Measurements from ENCODE around the gene TRMT61A.
"Not testable (repeated sequence)": the region's sequence is repeated elsewhere in the genome, so short reads cannot be mapped to it uniquely, and the experiment has no call there.

Gene TRMT61A

DNA sequence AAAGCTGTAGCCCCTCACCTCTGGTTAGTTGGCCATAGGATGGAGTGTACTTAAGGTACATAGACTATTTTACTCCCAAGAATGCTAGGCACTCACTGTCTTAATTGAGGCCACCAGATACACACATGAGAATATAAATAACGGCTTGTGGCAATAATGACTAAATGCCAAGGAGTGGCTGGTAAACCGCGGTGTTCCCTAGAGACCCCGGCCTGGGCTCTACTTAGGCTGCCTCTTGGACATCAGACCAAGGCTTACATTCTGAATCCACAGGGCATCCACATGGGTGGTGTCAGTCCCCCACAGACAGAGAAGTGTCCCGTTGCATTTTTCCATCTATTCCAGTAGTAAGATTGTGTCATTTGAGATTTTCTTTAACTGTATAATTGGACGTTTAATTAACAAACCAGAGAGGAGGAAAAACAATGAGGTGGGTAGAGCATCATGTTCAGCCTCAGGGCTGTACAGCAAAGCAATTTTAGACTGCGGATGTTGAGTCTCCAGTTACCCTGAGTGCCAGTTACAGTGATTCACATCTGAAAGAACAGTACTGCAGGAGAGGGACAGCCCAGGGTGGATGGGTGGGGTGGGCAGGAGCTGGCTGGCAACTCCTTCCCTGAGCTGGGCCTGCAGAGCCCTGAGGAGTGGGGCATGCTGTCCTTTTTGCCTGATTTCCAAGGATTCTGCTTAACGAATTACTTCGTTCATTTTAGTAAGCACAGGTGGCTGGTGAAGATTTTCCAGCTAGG lies 26.9 kb upstream of the TRMT61A start:
- peaks cover 44% of the 10 kb centered on the region for H3K36me3 Mint-ChIP-seq (ENCODE audit: low read depth)
- H3K27me3 Mint-ChIP-seq = no peaks in the 10 kb centered on the region
- no peak overlapping the region for H3K27ac Mint-ChIP-seq
- DNase-seq (no peak), ATAC-seq (no peak)
- H3K4me3 Mint-ChIP-seq = no peak overlapping the region
- no peaks in the 10 kb centered on the region for H3K4me1 Mint-ChIP-seq
- H3K9me3 Mint-ChIP-seq = no peaks in the 10 kb centered on the region

DNA sequence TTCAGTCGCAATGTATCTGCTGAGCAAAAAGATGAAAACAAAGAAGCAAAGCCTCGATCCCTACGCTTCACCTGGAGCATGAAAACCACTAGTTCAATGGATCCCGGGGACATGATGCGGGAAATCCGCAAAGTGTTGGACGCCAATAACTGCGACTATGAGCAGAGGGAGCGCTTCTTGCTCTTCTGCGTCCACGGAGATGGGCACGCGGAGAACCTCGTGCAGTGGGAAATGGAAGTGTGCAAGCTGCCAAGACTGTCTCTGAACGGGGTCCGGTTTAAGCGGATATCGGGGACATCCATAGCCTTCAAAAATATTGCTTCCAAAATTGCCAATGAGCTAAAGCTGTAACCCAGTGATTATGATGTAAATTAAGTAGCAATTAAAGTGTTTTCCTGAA lies 26.1 kb upstream of the TRMT61A start:
- H3K9me3 Mint-ChIP-seq = no peaks in the 10 kb centered on the region
- H3K27ac Mint-ChIP-seq = no peak overlapping the region
- peaks cover 44% of the 10 kb centered on the region for H3K36me3 Mint-ChIP-seq (ENCODE audit: low read depth)
- ATAC-seq (no peak), DNase-seq (no peak)
- no peak overlapping the region for H3K4me3 Mint-ChIP-seq
- H3K27me3 Mint-ChIP-seq = no peaks in the 10 kb centered on the region
- H3K4me1 Mint-ChIP-seq = no peaks in the 10 kb centered on the region

DNA sequence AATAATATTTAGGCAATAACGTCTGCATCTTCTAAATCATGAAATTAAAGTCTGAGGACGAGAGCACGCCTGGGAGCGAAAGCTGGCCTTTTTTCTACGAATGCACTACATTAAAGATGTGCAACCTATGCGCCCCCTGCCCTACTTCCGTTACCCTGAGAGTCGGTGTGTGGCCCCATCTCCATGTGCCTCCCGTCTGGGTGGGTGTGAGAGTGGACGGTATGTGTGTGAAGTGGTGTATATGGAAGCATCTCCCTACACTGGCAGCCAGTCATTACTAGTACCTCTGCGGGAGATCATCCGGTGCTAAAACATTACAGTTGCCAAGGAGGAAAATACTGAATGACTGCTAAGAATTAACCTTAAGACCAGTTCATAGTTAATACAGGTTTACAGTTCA lies 25.7 kb upstream of the TRMT61A start:
- H3K27me3 Mint-ChIP-seq = no peaks in the 10 kb centered on the region
- H3K4me3 Mint-ChIP-seq = no peak overlapping the region
- H3K27ac Mint-ChIP-seq = no peak overlapping the region
- ATAC-seq = no peak
- no peak for DNase-seq
- H3K4me1 Mint-ChIP-seq = no peaks in the 10 kb centered on the region
- no peaks in the 10 kb centered on the region for H3K9me3 Mint-ChIP-seq
- H3K36me3 Mint-ChIP-seq (ENCODE audit: low read depth) = peaks cover 44% of the 10 kb centered on the region

DNA sequence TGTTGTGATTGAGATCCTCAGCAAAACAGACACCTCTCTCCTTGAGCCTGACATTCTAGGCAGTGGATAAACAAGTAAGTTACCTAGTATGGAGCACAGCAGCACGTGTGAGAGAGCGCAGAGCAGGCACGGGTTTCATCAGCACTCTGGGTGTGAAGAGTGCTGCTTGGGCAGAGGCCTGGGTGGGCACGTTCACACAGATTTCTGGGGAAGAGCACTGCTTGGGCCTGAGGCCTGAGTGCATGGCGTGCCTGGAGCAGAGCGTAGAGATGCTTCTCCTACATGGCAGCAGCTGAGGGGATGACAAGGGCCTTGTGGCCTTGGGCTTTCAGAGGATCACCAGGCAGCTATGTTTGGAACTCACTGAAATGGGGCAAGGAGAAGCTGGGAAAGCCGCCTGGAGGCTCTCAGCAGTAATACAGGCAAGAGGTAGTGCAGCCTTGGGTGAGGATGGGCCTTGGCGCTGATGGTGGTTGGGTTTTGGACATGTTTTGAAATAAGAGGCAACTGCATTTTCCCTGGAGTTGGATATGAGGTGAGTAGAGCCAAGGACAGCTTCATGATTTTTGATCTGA lies 23.9 kb upstream of the TRMT61A start:
- no peaks in the 10 kb centered on the region for H3K27me3 Mint-ChIP-seq
- no peak overlapping the region for H3K27ac Mint-ChIP-seq
- ATAC-seq (no peak), DNase-seq (no peak)
- H3K36me3 Mint-ChIP-seq (ENCODE audit: low read depth) = peaks cover 47% of the 10 kb centered on the region
- no peaks in the 10 kb centered on the region for H3K4me1 Mint-ChIP-seq
- H3K9me3 Mint-ChIP-seq = no peaks in the 10 kb centered on the region
- H3K4me3 Mint-ChIP-seq = no peak overlapping the region

DNA sequence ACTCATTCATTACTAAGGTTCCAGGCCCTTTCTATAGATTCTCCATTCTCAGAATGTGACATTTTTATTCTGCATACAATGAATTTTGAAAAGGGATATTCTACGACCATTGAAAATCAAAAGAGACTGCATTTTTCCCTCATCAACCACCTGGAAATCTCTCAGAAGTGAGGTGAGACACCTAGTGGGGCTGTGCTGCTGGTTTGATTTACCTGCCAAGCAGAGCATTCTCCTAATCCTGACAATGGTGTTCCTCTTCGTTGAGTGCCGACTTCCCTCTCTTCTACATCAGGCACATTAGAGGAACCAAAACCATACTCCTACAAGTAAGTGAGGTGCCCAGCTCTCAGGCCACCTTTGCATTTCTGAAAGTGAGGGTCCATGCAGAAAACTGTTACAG lies 21.2 kb upstream of the TRMT61A start:
- Mint-ChIP-seq H3K27me3 (no peaks in the 10 kb centered on the region), H3K27ac (no peak overlapping the region), H3K36me3 (ENCODE audit: low read depth) (peaks cover 38% of the 10 kb centered on the region), H3K9me3 (no peaks in the 10 kb centered on the region), H3K4me1 (no peaks in the 10 kb centered on the region), H3K4me3 (no peak overlapping the region)
- DNase-seq = no peak
- no peak for ATAC-seq

DNA sequence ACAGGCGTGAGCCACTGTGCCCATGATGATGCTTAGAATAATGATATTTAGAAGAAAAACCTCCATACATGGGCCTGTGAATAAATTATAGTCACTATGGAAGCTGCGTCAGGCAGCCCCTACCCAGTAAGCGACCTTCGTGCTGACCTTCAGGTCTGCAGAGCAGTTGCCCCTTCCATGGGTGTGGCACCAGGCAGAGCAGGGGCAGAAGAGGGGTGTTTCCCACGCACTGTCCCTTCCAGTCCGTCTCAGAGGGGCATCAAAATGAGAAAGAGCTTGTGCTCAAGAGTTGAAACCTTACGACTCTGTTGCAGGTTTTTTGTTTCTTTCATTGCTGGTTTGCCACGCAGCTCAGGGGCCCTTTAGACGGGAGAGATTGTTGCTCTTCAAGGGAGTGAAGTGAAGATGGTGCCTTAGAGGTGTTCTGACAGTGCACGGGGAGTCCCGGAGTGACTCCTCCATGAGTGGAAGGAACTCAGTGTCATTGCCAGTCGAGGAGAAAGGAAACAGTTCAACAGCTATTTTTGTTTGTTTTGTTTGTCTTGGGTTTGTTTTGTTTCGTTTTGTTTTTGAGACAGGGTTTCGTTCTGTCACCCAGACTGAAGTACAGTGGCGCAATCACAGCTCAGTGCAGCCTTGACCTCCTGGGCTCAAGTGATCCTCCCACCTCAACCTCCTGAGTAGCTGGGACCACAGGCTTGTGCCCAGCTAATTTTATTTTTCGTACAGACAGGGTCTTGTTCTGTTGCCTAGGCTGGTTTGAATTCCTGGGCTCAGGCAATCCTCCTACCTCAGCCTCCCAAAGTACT lies 20.3 kb upstream of the TRMT61A start:
- DNase-seq (no peak), ATAC-seq (no peak)
- no peaks in the 10 kb centered on the region for H3K9me3 Mint-ChIP-seq
- no peaks in the 10 kb centered on the region for H3K4me1 Mint-ChIP-seq
- H3K4me3 Mint-ChIP-seq = no peak overlapping the region
- no peaks in the 10 kb centered on the region for H3K27me3 Mint-ChIP-seq
- H3K27ac Mint-ChIP-seq = peak overlapping the region; percentile 41
- peaks cover 31% of the 10 kb centered on the region for H3K36me3 Mint-ChIP-seq (ENCODE audit: low read depth)

DNA sequence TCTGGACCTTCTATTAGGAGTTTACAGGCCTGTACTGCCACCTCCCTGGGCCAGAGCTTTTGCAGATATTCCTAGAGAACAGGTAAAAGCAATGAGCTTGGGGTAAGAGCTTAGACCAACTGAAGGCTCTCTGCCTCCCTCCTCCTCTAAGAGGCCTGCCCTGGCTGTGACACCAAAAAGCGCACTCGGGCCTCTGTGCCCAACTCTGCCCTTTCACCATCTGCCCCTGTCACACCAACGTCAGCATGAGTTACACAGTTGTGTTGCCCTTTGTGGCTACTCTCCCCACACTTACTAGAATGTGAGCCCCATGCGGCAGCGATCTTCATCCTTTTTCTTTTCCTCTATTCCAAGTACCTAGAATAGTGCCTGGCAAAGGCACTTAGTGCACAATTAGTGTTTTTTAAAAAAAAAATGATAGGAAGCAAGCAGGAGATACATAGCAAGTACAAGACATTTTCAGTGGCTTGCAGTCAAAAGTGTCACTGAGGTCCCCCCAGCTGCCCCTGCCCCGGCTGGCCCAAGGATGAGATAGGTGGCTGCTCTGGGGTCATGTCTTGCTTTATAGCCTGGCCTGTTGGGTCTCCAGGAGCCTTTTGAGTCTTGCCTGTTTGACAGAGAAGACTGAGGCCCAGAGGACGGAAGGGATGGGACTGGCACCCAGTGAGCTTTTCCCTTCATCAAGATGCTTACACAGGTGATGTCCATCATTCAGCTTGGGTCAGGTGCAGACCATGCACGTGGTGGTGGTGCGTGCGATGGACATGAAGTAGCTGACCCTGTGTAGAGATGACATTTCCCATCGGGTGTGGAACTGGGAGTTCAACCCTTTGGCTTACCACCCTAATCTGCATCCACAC lies 18.9 kb upstream of the TRMT61A start:
- H3K4me3 Mint-ChIP-seq = no peak overlapping the region
- ATAC-seq = no peak
- no peak for DNase-seq
- H3K27ac Mint-ChIP-seq = no peak overlapping the region
- no peaks in the 10 kb centered on the region for H3K9me3 Mint-ChIP-seq
- H3K4me1 Mint-ChIP-seq = no peaks in the 10 kb centered on the region
- no peaks in the 10 kb centered on the region for H3K27me3 Mint-ChIP-seq
- H3K36me3 Mint-ChIP-seq (ENCODE audit: low read depth) = peaks cover 22% of the 10 kb centered on the region

DNA sequence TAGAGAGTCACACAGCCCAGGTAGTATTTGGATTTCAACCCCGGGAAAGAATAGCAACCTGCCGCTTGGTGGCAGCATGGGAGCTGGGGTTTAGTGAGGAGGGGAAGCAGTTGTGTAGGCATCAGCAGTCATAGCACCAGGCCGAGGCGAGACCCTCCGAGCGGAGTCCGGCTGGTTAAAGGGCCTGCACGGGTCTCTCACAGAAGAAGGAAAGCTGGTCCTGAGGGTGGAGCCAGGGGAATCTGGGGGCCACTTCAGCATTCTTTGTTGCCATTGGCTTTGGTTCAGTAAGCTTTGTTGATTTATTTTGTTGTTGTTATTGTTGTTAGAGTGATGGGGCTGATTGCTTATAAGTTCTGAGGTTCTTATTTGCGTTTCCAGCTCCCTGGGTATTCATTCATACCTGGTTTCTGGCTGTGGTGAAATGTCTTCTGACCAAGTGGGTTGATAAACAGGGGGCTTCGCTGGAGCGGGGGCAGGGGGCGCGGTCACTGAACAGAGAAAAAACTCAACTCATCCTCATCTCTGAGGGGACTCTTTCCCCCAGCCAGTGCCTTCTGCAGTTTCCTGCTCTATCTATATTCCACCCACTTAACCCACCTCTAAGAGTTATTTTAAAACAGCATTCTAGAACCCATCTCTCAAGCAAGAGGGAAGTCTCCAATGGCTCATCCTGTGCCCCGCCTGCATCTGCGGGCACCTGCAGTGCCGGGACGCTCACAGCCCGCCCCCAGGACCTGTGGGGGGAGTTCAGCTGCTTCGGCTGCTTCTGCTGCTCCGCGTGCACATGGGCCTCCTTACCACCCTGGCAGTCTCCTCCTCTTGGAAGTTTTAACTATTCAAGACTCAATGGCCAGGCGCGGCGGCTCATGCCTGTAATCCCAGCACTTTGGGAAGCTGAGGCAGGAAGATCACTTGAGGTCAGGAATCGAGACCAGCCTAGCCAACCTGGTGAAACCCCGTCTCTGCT lies 18.0 kb upstream of the TRMT61A start:
- ATAC-seq (no peak), DNase-seq (no peak)
- Mint-ChIP-seq H3K36me3 (ENCODE audit: low read depth) (peaks cover 18% of the 10 kb centered on the region), H3K27me3 (no peaks in the 10 kb centered on the region), H3K4me3 (no peak overlapping the region), H3K4me1 (no peaks in the 10 kb centered on the region), H3K27ac (no peak overlapping the region), H3K9me3 (no peaks in the 10 kb centered on the region)

DNA sequence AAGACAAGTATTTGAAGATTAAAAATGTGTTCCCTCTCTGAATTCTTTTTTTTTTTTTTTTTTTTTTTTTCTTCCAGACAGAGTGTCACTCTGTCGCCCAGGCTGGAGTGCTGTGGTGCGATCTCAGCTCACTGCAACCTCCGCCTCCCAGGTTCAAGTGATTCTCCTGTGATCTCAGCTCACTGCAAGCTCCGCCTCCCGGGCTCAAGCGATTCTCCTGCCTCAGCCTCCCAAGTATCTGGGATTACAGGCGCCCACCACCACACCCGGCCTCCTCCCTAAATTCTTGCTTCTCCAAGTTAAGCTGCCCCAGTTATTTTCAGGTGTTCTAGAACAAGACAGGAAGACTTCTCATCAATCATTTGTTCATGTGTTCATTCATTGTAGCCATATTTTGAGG lies 16.8 kb upstream of the TRMT61A start:
- H3K4me3 Mint-ChIP-seq, DNase-seq, ATAC-seq, H3K9me3 Mint-ChIP-seq, H3K27me3 Mint-ChIP-seq, H3K27ac Mint-ChIP-seq, H3K4me1 Mint-ChIP-seq: not testable (repeated sequence)
- peaks cover 16% of the 10 kb centered on the region for H3K36me3 Mint-ChIP-seq (ENCODE audit: low read depth)

DNA sequence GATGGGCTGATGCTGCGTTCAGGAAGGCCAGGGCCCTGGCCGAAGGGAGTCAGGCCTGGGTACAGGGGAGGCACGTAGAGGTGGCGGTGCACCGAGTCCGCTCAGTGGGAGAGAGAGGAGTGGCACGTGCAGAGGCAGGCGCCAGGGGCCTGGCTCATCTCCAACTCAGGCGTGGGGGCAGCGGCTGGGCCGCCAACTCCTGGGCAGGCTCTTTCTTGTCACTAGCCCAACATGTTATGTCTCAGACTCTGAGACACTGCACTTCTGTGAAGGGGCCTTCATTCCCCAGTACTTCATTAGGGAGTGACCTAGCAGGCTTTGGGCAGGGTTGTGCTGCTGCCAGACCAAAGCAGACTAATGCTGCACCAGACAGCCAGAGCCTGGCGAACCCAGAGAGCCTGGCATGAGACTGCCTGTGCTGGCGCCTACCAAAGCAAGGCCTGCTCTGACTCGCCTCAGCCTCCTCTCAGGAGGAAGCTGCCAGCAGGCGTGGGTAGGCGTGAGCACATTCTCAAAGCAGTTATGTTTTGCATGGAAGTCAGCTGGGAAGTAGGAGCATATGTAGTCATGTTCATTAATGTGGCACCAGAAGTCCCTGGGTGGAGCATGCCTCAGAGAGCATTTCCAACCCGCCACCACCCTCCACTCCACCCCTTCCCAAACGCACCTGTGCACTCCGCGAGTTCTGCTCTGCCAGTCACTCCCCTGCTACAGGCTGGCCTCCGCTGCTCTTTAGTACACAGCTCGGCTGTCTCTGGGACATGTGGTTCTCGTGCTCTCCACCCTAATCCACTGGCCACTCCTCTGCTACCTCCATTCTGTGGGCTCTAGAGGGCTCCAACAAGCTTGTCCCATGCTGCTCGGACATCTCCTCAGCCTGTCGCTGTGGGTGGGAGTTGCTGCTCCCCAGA lies 16.0 kb upstream of the TRMT61A start:
- no peak overlapping the region for H3K4me3 Mint-ChIP-seq
- DNase-seq = no peak
- ATAC-seq = no peak
- H3K36me3 Mint-ChIP-seq (ENCODE audit: low read depth) = peaks cover 14% of the 10 kb centered on the region
- no peak overlapping the region for H3K27ac Mint-ChIP-seq
- no peaks in the 10 kb centered on the region for H3K4me1 Mint-ChIP-seq
- no peaks in the 10 kb centered on the region for H3K27me3 Mint-ChIP-seq
- H3K9me3 Mint-ChIP-seq = no peaks in the 10 kb centered on the region

DNA sequence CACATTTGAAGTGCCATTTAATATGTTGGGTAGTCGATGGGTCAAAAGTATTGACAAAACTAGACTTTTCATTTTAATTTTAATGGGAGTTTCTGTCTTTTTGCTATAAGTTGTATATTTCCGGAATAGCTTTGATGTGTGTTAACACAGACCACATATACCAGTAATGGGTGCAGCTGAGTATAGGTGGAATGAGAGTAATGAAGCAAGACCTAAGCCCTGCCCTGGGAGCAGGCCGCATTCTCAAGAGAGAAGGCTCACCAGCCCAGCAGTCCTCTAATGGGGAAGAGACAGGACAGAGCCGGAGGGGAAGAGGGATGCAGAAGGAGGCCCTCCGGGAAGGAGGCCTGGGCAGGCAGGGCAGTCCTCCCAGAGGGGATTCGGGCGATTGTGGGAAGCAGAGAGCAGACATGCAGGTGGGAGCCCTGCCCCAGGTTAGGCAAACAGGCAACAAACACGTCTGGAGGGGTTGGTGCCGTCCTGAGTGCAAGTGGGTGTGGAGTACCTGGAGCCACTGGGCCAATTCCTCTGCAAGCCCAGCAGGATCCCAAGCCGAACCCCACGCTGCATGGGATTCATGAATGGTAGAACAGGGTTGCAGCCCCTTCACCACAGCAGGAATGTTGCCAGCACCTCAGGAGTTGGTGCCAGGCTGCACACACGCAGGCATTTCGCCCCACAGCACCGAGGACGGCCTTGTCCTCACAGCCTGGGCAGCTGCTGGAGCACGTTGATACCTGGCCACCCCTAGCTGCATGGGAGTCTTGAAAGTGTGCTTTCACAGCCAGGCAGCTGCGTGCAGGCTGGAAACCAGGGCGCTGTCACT lies 14.2 kb upstream of the TRMT61A start:
- no peak overlapping the region for H3K27ac Mint-ChIP-seq
- peaks cover 5% of the 10 kb centered on the region for H3K36me3 Mint-ChIP-seq (ENCODE audit: low read depth)
- ATAC-seq = no peak
- no peak for DNase-seq
- H3K9me3 Mint-ChIP-seq = no peaks in the 10 kb centered on the region
- peaks cover 5% of the 10 kb centered on the region for H3K4me1 Mint-ChIP-seq
- no peak overlapping the region for H3K4me3 Mint-ChIP-seq
- H3K27me3 Mint-ChIP-seq = peaks cover 5% of the 10 kb centered on the region

DNA sequence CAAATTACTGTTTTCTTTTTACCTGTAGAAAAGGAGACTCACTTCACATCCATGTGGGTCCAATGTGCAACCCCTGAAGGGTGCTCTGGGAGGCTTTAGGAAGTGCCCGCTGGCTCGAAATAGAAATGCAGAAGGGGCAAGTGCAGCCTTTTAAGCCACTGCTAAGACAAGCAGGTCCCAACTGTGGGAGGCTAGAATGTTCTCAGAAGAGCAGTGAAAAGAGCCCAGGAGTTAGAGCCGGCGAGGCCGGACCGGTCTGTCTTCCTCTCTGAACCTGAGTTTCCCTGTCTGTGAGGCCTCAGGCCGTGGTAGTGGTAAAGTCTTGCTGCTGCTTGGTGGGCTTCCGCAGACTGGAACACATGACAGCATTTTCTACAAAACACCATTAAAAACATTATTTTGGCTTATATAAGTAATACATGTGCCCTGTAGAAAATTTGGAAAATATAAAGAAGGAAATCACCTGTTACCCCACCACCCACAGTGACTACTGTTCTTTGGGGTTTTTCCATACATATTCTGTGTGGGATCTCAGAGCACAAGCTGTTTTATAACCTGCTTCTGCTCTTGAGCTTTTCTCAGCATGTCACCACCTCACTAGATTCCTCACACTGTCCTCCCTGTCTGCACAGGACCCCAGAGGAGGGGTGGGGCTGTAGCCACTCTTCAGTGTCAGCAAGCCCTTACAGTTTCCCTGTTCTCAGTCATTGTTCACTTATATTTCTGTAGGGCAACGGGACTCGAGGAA lies 12.4 kb upstream of the TRMT61A start:
- no peak for DNase-seq
- Mint-ChIP-seq H3K9me3 (no peaks in the 10 kb centered on the region), H3K27me3 (peaks cover 6% of the 10 kb centered on the region), H3K4me3 (no peak overlapping the region), H3K4me1 (peaks cover 7% of the 10 kb centered on the region), H3K27ac (no peak overlapping the region), H3K36me3 (ENCODE audit: low read depth) (peaks cover 5% of the 10 kb centered on the region)
- ATAC-seq = no peak
